GM18868 (cell line): Measurements from ENCODE around the gene AGPAT2.

Source experiments
- ATAC-seq: cut with Tn5 transposase; IDR thresholded peaks from one replicate; pipeline ENCODE4 v1.9.1; 2021; ENCODE audit warnings: mild to moderate bottlenecking, moderate library complexity; ENCODE audit not compliant: unreplicated experiment

AGPAT2 gene

GRCh38 chr9:136686794-136687711 lies at the start of gene AGPAT2:
AGPAT2 (minus strand) TSS chr9:136687457; CDS start chr9:136687357, 100 bp downstream.
- ATAC-seq: peak; percentile 76

GRCh38 chr9:136735812-136736480 lies 48.7 kb upstream of the AGPAT2 start:
- ATAC-seq: no peak

- ATAC-seq: no peak
Measured at GRCh38 chr9:136734837-136735496, 47.7 kb upstream of the AGPAT2 start.

GRCh38 chr9:136733611-136734010 lies 46.4 kb upstream of the AGPAT2 start:
- no peak for ATAC-seq

- no peak for ATAC-seq
Measured at GRCh38 chr9:136732444-136733178, 45.4 kb upstream of the AGPAT2 start.

- ATAC-seq: no peak
Measured at GRCh38 chr9:136729926-136730325, 42.7 kb upstream of the AGPAT2 start.

- no peak for ATAC-seq
Measured at GRCh38 chr9:136729144-136729543, 41.9 kb upstream of the AGPAT2 start.

- peak; percentile 25 for ATAC-seq
Measured at GRCh38 chr9:136728548-136729123, 41.4 kb upstream of the AGPAT2 start.

- ATAC-seq: peak; percentile 67
Measured at GRCh38 chr9:136728080-136728547, 40.9 kb upstream of the AGPAT2 start.

- no peak for ATAC-seq
Measured at GRCh38 chr9:136726631-136727191, 39.5 kb upstream of the AGPAT2 start.

- no peak for ATAC-seq
Measured at GRCh38 chr9:136726118-136726517, 38.9 kb upstream of the AGPAT2 start.

- no peak for ATAC-seq
Measured at GRCh38 chr9:136725612-136726011, 38.4 kb upstream of the AGPAT2 start.

- no peak for ATAC-seq
Measured at GRCh38 chr9:136724772-136725171, 37.5 kb upstream of the AGPAT2 start.

GRCh38 chr9:136723989-136724388 lies 36.7 kb upstream of the AGPAT2 start:
- ATAC-seq: no peak

- ATAC-seq: no peak
Measured at GRCh38 chr9:136723362-136723976, 36.2 kb upstream of the AGPAT2 start.

GRCh38 chr9:136722969-136723356 lies 35.7 kb upstream of the AGPAT2 start:
- ATAC-seq: no peak

GRCh38 chr9:136722093-136722968 lies 35.1 kb upstream of the AGPAT2 start:
- no peak for ATAC-seq

GRCh38 chr9:136721339-136722092 lies 34.3 kb upstream of the AGPAT2 start:
- ATAC-seq: no peak
